Stimulated activated memory B cell treated with anti-CD40 and anti-IgM and Interleukin-4, amounts not matched to agents 10 μg/mL and 1 μg/mL and 100 μg/mL, for 72 hours (primary cell): ENCODE measurements around the gene PTPRN2.

Experiments
- ATAC-seq: fragments of 150-1000 bp; cut with Tn5 transposase; 2 replicates; pipeline ENCODE4 v1.10.0; 2021
- H3K27ac Mint-ChIP-seq: one replicate; pipeline ENCODE4 v1.8.0; 2022; ENCODE audit warnings: mild to moderate bottlenecking, mixed read lengths
- H3K27me3 Mint-ChIP-seq: one replicate; pipeline ENCODE4 v1.8.0; 2022; ENCODE audit warnings: mixed read lengths
- H3K36me3 Mint-ChIP-seq: one replicate; pipeline ENCODE4 v1.8.0; 2022; ENCODE audit warnings: mixed read lengths
- H3K4me1 Mint-ChIP-seq: one replicate; pipeline ENCODE4 v1.8.0; 2022; ENCODE audit warnings: mixed read lengths
- H3K4me3 Mint-ChIP-seq: one replicate; pipeline ENCODE4 v1.8.0; 2022; ENCODE audit warnings: mild to moderate bottlenecking, moderate library complexity, mixed read lengths
- H3K9me3 Mint-ChIP-seq: one replicate; pipeline ENCODE4 v1.8.0; 2022; ENCODE audit warnings: mixed read lengths

PTPRN2 gene

DNA sequence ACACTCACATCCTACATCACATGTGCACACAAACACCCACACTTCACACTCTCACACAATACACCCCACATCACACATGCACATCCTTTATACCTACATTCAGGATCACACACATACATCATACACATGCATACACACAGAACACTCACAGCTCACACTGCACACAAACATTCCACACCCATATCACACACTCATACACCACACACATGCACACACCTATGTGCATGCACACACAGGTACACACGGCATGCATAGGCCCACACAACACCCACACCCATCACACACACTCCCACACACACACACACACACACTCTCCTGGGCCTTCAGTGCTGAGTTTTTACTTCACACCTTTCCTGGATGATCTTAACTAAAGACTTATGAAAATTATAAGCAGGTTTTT, 1030.4 kb downstream of the PTPRN2 start:
- Mint-ChIP-seq H3K4me3 (no peak overlapping the region), H3K9me3 (no peaks in the 10 kb centered on the region), H3K27ac (no peak overlapping the region), H3K27me3 (no peaks in the 10 kb centered on the region), H3K36me3 (no peaks in the 10 kb centered on the region), H3K4me1 (no peaks in the 10 kb centered on the region)
- ATAC-seq = no peak

DNA sequence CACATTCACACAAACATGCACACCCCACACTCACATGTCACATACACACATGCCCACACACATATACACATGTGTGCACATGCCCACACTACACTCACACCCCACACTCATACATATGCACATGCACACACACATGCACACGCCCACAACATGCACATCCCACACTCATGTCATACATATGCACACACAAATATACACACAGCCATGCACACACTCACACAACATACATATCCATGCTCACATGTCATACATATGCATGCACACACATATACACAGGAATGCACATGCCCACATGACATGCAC, 1031.0 kb downstream of the PTPRN2 start:
- Mint-ChIP-seq H3K27ac (no peak overlapping the region), H3K36me3 (no peaks in the 10 kb centered on the region), H3K9me3 (no peaks in the 10 kb centered on the region), H3K4me3 (no peak overlapping the region), H3K27me3 (no peaks in the 10 kb centered on the region), H3K4me1 (no peaks in the 10 kb centered on the region)
- ATAC-seq = no peak

DNA sequence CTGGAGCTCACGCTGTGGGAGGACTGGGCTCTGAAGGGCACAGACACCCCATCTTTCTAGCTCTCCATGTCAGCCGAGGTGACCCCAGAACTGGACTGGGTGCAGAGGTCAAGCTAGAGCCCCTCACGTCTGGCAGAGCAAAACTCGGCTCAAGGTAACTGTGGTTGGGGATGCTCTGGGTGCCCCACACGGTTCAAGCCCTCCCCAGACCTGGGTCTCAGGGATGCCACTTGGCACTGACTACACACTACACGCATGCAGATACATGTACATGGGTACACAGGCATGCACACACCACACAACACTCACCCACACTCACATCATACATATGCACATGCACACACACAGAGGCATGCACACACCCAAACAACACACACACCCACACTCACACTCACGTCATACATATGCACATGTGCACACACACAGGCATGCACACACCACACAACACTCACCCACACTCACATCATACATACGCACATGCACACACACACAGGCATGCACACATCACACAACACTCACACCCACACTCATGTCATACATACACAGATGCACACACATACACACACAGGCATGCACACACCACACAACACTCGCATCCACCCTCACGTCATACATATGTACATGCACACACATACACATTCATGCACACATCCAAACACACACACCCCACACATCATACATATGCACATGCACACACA, 1031.5 kb downstream of the PTPRN2 start:
- no peak for ATAC-seq
- no peaks in the 10 kb centered on the region for H3K27me3 Mint-ChIP-seq
- no peak overlapping the region for H3K4me3 Mint-ChIP-seq
- H3K36me3 Mint-ChIP-seq = no peaks in the 10 kb centered on the region
- H3K9me3 Mint-ChIP-seq = no peaks in the 10 kb centered on the region
- no peak overlapping the region for H3K27ac Mint-ChIP-seq
- H3K4me1 Mint-ChIP-seq = no peaks in the 10 kb centered on the region

GRCh38 chr7:157555313-157555712, 1032.3 kb downstream of the PTPRN2 start:
- Mint-ChIP-seq H3K27me3 (no peaks in the 10 kb centered on the region), H3K36me3 (no peaks in the 10 kb centered on the region), H3K27ac (no peak overlapping the region), H3K9me3 (no peaks in the 10 kb centered on the region), H3K4me1 (no peaks in the 10 kb centered on the region), H3K4me3 (no peak overlapping the region)
- no peak for ATAC-seq

GRCh38 chr7:157554393-157555238, 1033.0 kb downstream of the PTPRN2 start:
- Mint-ChIP-seq H3K36me3 (no peaks in the 10 kb centered on the region), H3K27ac (no peak overlapping the region), H3K4me1 (no peaks in the 10 kb centered on the region), H3K9me3 (no peaks in the 10 kb centered on the region), H3K27me3 (no peaks in the 10 kb centered on the region), H3K4me3 (no peak overlapping the region)
- ATAC-seq = no peak

GRCh38 chr7:157553256-157553655, 1034.4 kb downstream of the PTPRN2 start:
- H3K27me3 Mint-ChIP-seq = no peaks in the 10 kb centered on the region
- H3K4me1 Mint-ChIP-seq = no peaks in the 10 kb centered on the region
- no peak for ATAC-seq
- no peak overlapping the region for H3K4me3 Mint-ChIP-seq
- H3K36me3 Mint-ChIP-seq = peaks cover 2% of the 10 kb centered on the region
- H3K27ac Mint-ChIP-seq = no peak overlapping the region
- H3K9me3 Mint-ChIP-seq = no peaks in the 10 kb centered on the region

GRCh38 chr7:157552295-157552993, 1035.2 kb downstream of the PTPRN2 start:
- Mint-ChIP-seq H3K9me3 (no peaks in the 10 kb centered on the region), H3K4me1 (no peaks in the 10 kb centered on the region), H3K36me3 (peaks cover 10% of the 10 kb centered on the region), H3K27me3 (no peaks in the 10 kb centered on the region), H3K27ac (no peak overlapping the region), H3K4me3 (no peak overlapping the region)
- ATAC-seq = no peak

DNA sequence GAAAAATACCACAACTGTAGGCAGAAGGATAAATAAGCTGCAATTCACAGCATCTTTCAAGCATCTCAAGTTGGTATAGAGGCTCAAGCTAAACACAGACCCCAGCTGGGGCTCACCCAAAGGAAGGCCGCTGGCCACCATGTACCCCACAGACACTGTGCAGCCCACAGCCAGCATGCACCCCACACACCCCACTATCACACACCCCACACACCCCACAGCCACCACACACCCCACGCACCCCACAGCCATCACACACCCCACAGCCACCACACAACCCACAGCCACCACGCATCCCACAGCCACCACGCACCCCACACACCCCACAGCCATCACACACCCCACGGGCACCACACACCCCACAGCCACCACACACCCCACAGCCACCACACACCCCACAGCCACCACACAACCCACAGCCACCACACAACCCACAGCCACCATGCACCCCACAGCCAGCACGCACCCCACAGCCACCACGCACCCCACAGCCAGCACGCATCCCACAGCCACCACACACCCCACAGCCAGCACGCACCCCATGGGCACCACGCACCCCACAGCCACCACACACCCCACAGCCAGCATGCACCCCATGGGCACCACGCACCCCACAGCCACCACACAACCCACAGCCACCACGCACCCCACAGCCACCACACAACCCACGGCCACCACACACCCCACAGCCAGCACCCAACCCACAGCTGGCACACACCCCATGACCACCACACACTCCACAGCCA, 1036.1 kb downstream of the PTPRN2 start:
- no peak for ATAC-seq
- Mint-ChIP-seq H3K4me3 (no peak overlapping the region), H3K27me3 (no peaks in the 10 kb centered on the region), H3K27ac (no peak overlapping the region), H3K9me3 (no peaks in the 10 kb centered on the region), H3K36me3 (peaks cover 15% of the 10 kb centered on the region), H3K4me1 (no peaks in the 10 kb centered on the region)

- H3K27ac Mint-ChIP-seq = no peak overlapping the region
- H3K27me3 Mint-ChIP-seq = no peaks in the 10 kb centered on the region
- H3K36me3 Mint-ChIP-seq = peaks cover 18% of the 10 kb centered on the region
- no peak overlapping the region for H3K4me3 Mint-ChIP-seq
- ATAC-seq = no peak
- no peaks in the 10 kb centered on the region for H3K4me1 Mint-ChIP-seq
- H3K9me3 Mint-ChIP-seq = no peaks in the 10 kb centered on the region
Measured at GRCh38 chr7:157550300-157551275, 1037.0 kb downstream of the PTPRN2 start.

GRCh38 chr7:157549612-157550299, 1037.9 kb downstream of the PTPRN2 start:
- Mint-ChIP-seq H3K27me3 (no peaks in the 10 kb centered on the region), H3K4me1 (peaks cover 2% of the 10 kb centered on the region), H3K36me3 (peaks cover 23% of the 10 kb centered on the region), H3K27ac (no peak overlapping the region), H3K9me3 (peaks cover 5% of the 10 kb centered on the region), H3K4me3 (no peak overlapping the region)
- no peak for ATAC-seq

DNA sequence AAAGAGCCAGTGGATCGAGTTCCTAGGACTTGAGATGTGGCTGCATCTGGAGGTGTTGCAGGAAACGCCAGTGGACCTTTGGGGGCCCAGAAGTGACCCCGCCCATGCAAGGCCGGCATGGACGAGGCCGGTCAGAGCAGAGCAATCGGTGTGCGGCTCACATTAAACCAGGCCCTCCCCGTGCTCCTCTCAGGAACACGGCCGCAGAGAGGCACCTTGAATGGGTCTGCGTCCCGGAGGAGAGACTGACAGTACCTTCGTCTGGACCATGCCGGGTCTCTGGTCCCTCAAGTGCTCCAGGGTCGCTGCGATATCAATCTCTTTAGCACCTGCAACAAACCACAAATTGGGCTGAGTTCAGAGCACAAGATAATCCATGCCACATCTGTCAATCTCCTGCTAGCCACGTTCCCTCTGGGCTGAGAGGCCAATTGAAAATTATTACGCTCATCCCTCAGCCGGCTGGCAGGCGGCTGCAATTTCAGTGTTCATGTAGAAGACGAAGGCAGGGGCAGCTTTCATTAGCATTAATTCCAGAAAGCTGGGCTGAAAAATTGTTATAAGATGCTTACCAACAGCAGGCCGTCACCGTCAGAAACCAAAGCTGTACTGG, 1038.8 kb downstream of the PTPRN2 start:
- Mint-ChIP-seq H3K4me3 (no peak overlapping the region), H3K36me3 (peaks cover 33% of the 10 kb centered on the region), H3K4me1 (peaks cover 10% of the 10 kb centered on the region), H3K27ac (no peak overlapping the region), H3K27me3 (no peaks in the 10 kb centered on the region), H3K9me3 (peaks cover 10% of the 10 kb centered on the region)
- no peak for ATAC-seq

DNA sequence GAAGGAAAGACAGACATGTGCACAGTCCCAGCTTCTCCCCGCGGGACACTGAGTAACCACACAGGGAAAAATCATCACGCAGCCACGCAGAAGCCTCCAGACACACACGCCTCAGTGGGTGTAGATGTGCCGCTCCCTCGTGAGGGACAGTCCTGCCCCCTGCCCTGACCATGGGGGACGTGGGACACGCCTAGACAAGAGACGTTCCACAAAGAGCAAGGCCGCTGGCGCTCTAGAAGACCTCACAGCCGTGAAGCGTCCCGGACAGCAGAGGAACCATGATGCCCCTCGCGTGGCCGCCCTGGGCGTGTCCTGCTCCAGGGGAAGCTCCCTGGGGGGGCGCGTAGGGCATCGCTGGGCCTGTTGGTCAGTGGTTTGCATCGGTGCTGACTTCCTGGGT, 1040.0 kb downstream of the PTPRN2 start:
- Mint-ChIP-seq H3K4me1 (peaks cover 13% of the 10 kb centered on the region), H3K36me3 (peaks cover 36% of the 10 kb centered on the region), H3K27me3 (no peaks in the 10 kb centered on the region), H3K4me3 (no peak overlapping the region), H3K27ac (no peak overlapping the region), H3K9me3 (peaks cover 12% of the 10 kb centered on the region)
- no peak for ATAC-seq

- Mint-ChIP-seq H3K9me3 (peaks cover 12% of the 10 kb centered on the region), H3K27ac (no peak overlapping the region), H3K4me1 (peaks cover 13% of the 10 kb centered on the region), H3K4me3 (no peak overlapping the region), H3K36me3 (peaks cover 36% of the 10 kb centered on the region), H3K27me3 (no peaks in the 10 kb centered on the region)
- no peak for ATAC-seq
Measured at GRCh38 chr7:157547102-157547501, 1040.5 kb downstream of the PTPRN2 start.
